Right hindlimb (tissue), 1 donor: ENCODE data around the gene LPCAT1.

Experiments used
- DNase-seq: peaks from one replicate; pipeline ENCODE4 v3.0.0-alpha.2; 2018

The LPCAT1 gene

GRCh38 chr5:1494780-1495524 lies 28.8 kb downstream of the LPCAT1 start:
- no peak for DNase-seq

- no peak for DNase-seq
Measured at GRCh38 chr5:1493941-1494340, 29.8 kb downstream of the LPCAT1 start.

GRCh38 chr5:1493413-1493812 lies 30.3 kb downstream of the LPCAT1 start:
- DNase-seq, result no peak

DNA sequence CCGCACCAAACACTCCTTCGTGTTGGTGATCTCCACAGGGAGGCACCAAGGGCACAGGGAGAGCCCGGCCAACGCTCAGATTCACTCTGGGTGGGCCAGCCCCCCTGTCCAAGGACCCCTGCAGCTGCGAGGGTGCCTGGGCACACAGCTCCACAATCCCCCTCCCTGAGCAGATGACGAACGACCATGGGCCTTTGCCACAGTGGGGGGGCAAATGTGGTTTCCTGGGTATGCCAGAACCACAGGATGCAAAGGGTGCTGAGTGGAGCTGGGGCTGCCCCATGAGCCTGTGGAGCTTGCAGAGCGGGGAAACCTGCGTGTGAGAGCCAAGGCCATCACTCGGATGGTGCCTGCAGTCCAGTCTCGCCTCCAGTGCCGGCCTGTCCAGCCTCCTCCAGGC lies 31.0 kb downstream of the LPCAT1 start:
- DNase-seq, result no peak

DNA sequence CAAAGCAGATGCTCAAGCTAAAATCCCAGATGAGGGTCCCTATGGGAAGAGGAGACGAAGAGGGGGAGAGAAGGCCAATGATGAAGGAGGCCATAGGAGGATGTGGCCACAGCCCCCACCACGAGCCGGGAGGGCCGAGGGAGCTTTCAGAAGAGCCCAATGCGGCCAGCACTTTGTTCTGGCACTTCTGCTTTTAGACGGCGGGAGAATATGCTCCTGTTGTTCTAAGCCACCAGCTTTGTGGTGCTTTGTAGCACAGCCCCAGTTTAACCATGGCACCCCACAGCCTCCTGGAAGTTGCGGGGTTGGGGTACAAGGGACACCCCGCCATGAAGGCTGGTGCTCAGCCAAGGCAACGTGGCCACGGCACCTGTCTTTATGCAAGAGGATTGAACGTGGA lies 33.4 kb downstream of the LPCAT1 start:
- no peak for DNase-seq

GRCh38 chr5:1489754-1490153 lies 34.0 kb downstream of the LPCAT1 start:
- DNase-seq, result no peak

GRCh38 chr5:1488882-1489680 lies 34.7 kb downstream of the LPCAT1 start:
- no peak for DNase-seq

DNA sequence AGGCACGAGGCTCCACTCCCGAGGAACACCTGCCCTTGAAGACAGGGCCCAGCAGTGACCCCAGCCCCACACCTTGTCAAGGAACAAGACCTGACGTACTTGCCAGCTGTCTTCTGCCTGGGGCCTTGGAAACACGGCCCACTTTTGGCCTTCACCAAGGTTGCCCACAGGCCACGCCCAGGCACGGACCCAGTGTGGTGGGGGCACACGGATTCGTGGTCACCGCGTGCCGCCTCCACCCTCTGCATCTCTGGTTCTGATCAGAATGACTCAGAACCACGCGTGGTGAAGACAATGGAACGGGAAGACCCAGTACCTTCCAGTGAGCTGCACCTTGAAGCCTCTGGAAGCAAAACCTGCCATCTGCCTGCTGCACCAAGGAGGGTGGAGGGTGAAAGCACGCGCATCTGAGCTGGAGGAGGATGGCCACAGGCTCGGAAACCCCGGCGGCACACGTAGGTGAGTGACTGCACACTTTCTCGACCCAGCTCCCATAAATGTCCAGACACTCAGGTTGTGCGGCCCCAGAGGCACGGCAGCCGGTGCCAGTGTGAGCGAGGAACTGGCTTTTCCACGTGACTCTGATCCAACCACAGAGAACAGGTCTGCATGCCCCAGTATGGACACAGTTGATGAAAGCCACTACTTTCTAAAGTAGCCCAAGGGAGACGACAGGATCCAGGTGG lies 36.5 kb downstream of the LPCAT1 start:
- no peak for DNase-seq

DNA sequence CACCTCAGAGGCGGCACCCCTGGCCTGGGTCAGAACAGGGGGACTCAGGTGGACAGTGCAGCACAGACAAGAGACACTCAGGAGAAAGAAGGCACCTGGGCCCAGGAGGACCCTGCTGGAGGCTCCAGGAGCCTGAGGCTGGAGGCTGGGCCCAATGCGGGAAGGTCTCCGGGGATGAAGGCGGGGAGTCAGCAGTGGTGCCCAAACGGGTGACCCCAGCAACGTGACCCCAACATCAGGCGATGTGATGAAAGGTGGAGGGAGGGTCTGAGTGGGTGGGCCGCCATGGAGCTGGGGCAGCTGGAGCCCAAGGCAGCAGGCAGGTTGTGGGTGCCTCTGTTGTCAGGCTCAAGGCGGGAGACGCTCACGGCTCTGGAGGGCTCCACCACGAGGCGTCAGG lies 37.5 kb downstream of the LPCAT1 start:
- DNase-seq, result no peak

GRCh38 chr5:1485579-1486118 lies 38.1 kb downstream of the LPCAT1 start:
- no peak for DNase-seq

GRCh38 chr5:1484730-1485578 lies 38.8 kb downstream of the LPCAT1 start:
- no peak for DNase-seq

GRCh38 chr5:1483856-1484729 lies 39.7 kb downstream of the LPCAT1 start:
- no peak for DNase-seq

GRCh38 chr5:1483064-1483463 lies 40.7 kb downstream of the LPCAT1 start:
- no peak for DNase-seq

GRCh38 chr5:1481959-1482331 lies 41.8 kb downstream of the LPCAT1 start:
- DNase-seq, result no peak

DNA sequence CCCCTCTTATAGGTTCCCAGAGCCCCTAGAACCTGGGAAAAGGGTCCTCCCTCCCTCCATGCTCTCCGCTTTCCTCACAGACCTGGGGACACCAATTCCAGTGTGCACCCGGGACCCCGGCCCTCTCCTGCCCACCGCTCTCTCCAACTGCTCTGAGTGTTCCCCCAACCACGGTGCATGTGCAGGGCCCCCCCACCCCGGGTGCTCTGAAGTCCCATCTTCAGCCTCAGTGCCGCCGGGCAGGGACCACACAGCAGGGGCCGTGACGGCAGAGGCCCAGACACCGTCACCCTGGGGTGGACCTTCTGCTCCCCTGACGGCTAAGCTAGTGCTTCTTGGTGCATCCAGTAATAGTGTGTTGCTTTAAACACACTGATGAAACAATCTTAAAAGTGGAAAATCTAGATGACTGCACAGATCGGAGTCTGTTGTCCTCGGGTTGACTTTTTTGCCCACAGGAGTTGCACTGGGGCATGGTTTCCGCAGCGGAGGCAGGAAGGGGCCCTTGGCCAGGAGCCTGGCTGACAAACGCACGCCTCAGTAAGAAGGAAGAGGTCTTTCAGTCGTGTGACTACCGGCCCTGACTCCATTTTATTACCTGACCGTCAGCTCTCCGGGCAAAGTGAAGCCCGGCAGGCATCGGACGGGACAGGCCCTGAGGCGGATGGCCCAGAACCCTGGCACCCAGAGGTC lies 42.3 kb downstream of the LPCAT1 start:
- DNase-seq, result no peak

- DNase-seq, result no peak
Measured at GRCh38 chr5:1480806-1481205, 43.0 kb downstream of the LPCAT1 start.

DNA sequence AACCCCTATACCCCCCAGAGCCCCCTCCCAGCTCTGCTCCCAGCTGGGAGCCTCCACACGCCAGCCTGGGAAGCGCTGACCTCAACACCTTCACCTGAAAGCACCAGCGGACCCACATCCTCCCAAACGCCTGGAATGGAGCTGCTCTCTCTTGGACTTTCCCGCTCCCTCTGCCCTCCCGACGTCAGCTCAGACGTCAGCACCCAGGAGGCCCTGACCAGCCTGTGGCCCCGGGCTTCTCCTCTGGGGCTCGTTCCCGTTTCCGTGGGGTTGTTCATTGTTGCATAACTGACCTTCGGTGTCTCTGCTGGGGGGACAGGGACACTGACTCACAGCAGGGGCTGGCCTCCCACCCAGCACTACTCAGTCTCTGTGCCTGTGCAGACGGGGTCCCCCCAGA lies 43.5 kb downstream of the LPCAT1 start:
- DNase-seq, result no peak

GRCh38 chr5:1479581-1480188 lies 44.1 kb downstream of the LPCAT1 start:
- DNase-seq, result no peak

DNA sequence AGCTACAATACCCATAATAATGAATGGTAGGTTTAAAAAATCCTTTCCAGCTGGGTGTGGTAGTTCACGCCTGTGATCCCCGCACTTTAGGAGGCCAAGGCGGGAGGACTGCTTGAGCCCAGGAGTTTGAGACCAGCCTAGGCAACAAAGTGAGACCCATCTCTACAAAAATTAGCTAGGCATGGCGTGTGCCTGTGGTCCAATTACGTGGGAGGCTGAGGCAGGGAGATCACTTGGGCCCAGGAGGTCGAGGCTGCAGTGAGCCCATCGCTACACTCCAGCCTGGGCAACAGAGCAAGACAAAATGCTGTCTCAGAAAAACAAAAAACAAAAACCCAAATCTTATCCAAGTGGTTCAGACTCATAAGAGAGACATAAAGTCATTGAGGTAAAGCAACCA lies 44.7 kb downstream of the LPCAT1 start:
- DNase-seq, result no peak

- no peak for DNase-seq
Measured at GRCh38 chr5:1478271-1479035, 45.3 kb downstream of the LPCAT1 start.
